Measurements from ENCODE around the gene AUTS2. TPM values are rescaled to one million over a fixed set of nuclear protein-coding genes. Genes with fewer than 3 reads are reported as not detected.

Gene AUTS2
- polyA plus RNA-seq, 1 donor from 2014 or later, result 97.3 TPM

GRCh38 chr7:70665997-70666396 is 1067.7 kb downstream of the AUTS2 start:
- Histone ChIP-seq H3K79me2 (replicated peaks; ENCODE audit: insufficient read depth, low read length) (peaks cover 55% of the 10 kb centered on the region), H3K27ac (ENCODE audit: low read length) (no peak overlapping the region), H3K4me2 (ENCODE audit: low read length) (no peak overlapping the region), H3F3A (ENCODE audit: insufficient read depth, low read length, poor library complexity, severe bottlenecking) (no peaks in the 10 kb centered on the region), H3K9ac (ENCODE audit: low read length) (no peak overlapping the region), H3K9me2 (ENCODE audit: insufficient read depth, low read length) (no peaks in the 10 kb centered on the region), H3K36me3 (ENCODE audit: insufficient read depth, low read length) (no peaks in the 10 kb centered on the region), H4K20me1 (ENCODE audit: insufficient read depth) (no peaks in the 10 kb centered on the region), H3K27me3 (ENCODE audit: insufficient read depth, low read depth, low read length) (no peaks in the 10 kb centered on the region), H3K9me3 (ENCODE audit: low read length) (no peaks in the 10 kb centered on the region), H3K4me3 (ENCODE audit: low read length) (no peak overlapping the region), H2AFZ (ENCODE audit: low read depth, low read length) (no peak overlapping the region)
- no peak for TF ChIP-seq POLR2AphosphoS5 (IDR thresholded peaks at IDR 0.05)
- TF ChIP-seq, protein P1, sequence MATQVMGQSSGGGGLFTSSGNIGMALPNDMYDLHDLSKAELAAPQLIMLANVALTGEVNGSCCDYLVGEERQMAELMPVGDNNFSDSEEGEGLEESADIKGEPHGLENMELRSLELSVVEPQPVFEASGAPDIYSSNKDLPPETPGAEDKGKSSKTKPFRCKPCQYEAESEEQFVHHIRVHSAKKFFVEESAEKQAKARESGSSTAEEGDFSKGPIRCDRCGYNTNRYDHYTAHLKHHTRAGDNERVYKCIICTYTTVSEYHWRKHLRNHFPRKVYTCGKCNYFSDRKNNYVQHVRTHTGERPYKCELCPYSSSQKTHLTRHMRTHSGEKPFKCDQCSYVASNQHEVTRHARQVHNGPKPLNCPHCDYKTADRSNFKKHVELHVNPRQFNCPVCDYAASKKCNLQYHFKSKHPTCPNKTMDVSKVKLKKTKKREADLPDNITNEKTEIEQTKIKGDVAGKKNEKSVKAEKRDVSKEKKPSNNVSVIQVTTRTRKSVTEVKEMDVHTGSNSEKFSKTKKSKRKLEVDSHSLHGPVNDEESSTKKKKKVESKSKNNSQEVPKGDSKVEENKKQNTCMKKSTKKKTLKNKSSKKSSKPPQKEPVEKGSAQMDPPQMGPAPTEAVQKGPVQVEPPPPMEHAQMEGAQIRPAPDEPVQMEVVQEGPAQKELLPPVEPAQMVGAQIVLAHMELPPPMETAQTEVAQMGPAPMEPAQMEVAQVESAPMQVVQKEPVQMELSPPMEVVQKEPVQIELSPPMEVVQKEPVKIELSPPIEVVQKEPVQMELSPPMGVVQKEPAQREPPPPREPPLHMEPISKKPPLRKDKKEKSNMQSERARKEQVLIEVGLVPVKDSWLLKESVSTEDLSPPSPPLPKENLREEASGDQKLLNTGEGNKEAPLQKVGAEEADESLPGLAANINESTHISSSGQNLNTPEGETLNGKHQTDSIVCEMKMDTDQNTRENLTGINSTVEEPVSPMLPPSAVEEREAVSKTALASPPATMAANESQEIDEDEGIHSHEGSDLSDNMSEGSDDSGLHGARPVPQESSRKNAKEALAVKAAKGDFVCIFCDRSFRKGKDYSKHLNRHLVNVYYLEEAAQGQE (IDR thresholded peaks at IDR 0.05; ENCODE audit: borderline replicate concordance), result no peak
- no peak for TF ChIP-seq MXI1 (conservative IDR thresholded peaks at IDR 0.05; ENCODE audit: poor library complexity, severe bottlenecking)
- no peak for TF ChIP-seq SMC3 (conservative IDR thresholded peaks at IDR 0.05; ENCODE audit: poor library complexity)
- TF ChIP-seq EZH2 (IDR thresholded peaks at IDR 0.05; ENCODE audit: borderline replicate concordance, insufficient read depth, low read length, poor library complexity, severe bottlenecking), result no peak
- TF ChIP-seq EP300 (conservative IDR thresholded peaks at IDR 0.05; ENCODE audit: poor library complexity, severe bottlenecking), result no peak

GRCh38 chr7:70667406-70667805 is 1069.1 kb downstream of the AUTS2 start:
- Histone ChIP-seq H4K20me1 (ENCODE audit: insufficient read depth) (no peaks in the 10 kb centered on the region), H3K27ac (ENCODE audit: low read length) (peak overlapping the region; percentile 31), H3K9ac (ENCODE audit: low read length) (no peak overlapping the region)

More at GRCh38 chr7:70667406-70667805, 1069.1 kb downstream of the AUTS2 start:
- no peaks in the 10 kb centered on the region for H3K27me3 ChIP-seq (ENCODE audit: insufficient read depth, low read depth, low read length)
- no peaks in the 10 kb centered on the region for H3K9me2 ChIP-seq (ENCODE audit: insufficient read depth, low read length)
- no peaks in the 10 kb centered on the region for H3K36me3 ChIP-seq (ENCODE audit: insufficient read depth, low read length)
- TF ChIP-seq, protein P1 (IDR thresholded peaks at IDR 0.05; ENCODE audit: borderline replicate concordance), result no peak
- no peak for TF ChIP-seq EP300 (conservative IDR thresholded peaks at IDR 0.05; ENCODE audit: poor library complexity, severe bottlenecking)
- no peak for TF ChIP-seq MXI1 (conservative IDR thresholded peaks at IDR 0.05; ENCODE audit: poor library complexity, severe bottlenecking)
- no peak for TF ChIP-seq TAF1 (IDR thresholded peaks at IDR 0.05; ENCODE audit: low read depth)
- TF ChIP-seq CTCF (IDR thresholded peaks at IDR 0.05; ENCODE audit: poor library complexity, severe bottlenecking), result no peak
- TF ChIP-seq RAD21 (conservative IDR thresholded peaks at IDR 0.05), result no peak
- no peaks in the 10 kb centered on the region for H3F3A ChIP-seq (ENCODE audit: insufficient read depth, low read length, poor library complexity, severe bottlenecking)
- no peaks in the 10 kb centered on the region for H3K9me3 ChIP-seq (ENCODE audit: low read length)
- no peak overlapping the region for H3K4me2 ChIP-seq (ENCODE audit: low read length)
- no peak overlapping the region for H3K4me3 ChIP-seq (ENCODE audit: low read length)
- H2AFZ ChIP-seq (ENCODE audit: low read depth, low read length), result no peak overlapping the region
- H3K79me2 ChIP-seq (replicated peaks; ENCODE audit: insufficient read depth, low read length), result peaks cover 67% of the 10 kb centered on the region
